HUES6 (cell line): ENCODE data around the gene CATSPERE.
"Not testable (repeated sequence)": the region's sequence is repeated elsewhere in the genome, so short reads cannot be mapped to it uniquely, and the experiment has no call there.

ENCODE experiments used
- H3K27ac ChIP-seq: 2 replicates; pipeline ENCODE4 v1.7.0; 2013; ENCODE audit warnings: low read depth, mild to moderate bottlenecking, low read length, inconsistent platforms
- H3K27me3 ChIP-seq: 2 replicates; pipeline ENCODE4 v1.6.1; 2013; ENCODE audit warnings: low read length; ENCODE audit not compliant: control insufficient read depth, insufficient read depth
- H3K36me3 ChIP-seq: 2 replicates; pipeline ENCODE4 v1.6.1; 2013; ENCODE audit warnings: low read length; ENCODE audit not compliant: control insufficient read depth, insufficient read depth
- H3K4me1 ChIP-seq: 2 replicates; pipeline ENCODE4 v1.6.1; 2013; ENCODE audit warnings: low read length; ENCODE audit not compliant: control insufficient read depth, insufficient read depth
- H3K4me3 ChIP-seq: 2 replicates; pipeline ENCODE4 v1.5.1; 2013; ENCODE audit warnings: low read depth, low read length
- H3K9ac ChIP-seq: one replicate; pipeline ENCODE4 v1.6.1; 2013; ENCODE audit warnings: mild to moderate bottlenecking, low read length
- H3K9me3 ChIP-seq: 2 replicates; pipeline ENCODE4 v1.6.1; 2013; ENCODE audit warnings: low read depth, low read length; ENCODE audit not compliant: control insufficient read depth, insufficient read depth

The CATSPERE gene

DNA sequence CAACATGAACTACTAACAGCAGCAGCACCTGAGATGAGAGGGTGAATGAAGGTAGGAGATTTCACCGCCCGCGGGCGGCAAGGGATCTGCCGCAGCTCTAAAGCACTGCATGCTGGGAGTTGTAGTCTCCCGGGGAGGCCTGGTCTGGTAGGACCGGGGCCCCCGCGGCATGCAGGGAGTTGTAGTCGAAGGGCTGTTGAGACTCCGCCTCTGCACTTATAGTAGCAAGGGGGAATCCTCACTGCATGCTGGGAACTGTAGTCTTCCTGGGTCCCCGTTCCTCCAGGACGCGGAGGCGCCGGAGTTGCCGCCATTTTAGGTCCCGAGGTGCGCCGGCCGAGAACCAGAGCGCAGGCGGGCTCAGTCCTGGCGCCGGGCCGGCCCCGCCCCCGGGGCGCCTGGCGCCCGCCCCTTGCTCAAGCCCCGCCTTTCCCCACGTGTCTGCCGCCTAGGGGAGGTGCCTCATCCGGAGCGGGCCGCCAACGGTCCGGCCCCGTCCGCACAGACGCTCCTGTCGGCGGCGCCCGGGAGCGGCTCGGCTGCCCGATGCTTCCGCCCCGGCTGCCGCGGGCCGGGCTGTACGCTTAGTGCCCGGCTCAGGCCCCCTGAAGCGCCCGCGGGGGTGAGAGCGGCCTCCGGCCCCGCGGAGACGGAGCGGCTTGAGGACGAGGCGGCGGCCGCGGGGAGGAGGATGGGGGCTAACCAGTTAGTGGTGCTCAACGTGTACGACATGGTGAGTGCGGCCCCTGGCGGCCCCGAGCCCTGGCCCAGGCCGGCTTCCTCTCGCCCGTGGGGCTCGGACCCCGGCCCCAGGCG, 191.8 kb downstream of the CATSPERE start, which contains the start of gene DESI2:
Gene DESI2, plus strand, starts transcription at position 504 of the 816 bp plus-strand sequence. Its CDS starts 188 bp downstream, at position 692.
- peaks cover 14% of the 10 kb centered on the region for H3K36me3 ChIP-seq
- H3K27ac ChIP-seq, result peak within 1 kb of the TSS; percentile 85
- H3K4me1 ChIP-seq, result peaks cover 23% of the 10 kb centered on the region
- no peaks in the 10 kb centered on the region for H3K27me3 ChIP-seq
- peak within 1 kb of the TSS; percentile 84 for H3K9ac ChIP-seq
- peak within 1 kb of the TSS; percentile 79 for H3K4me3 ChIP-seq
- no peaks in the 10 kb centered on the region for H3K9me3 ChIP-seq

DNA sequence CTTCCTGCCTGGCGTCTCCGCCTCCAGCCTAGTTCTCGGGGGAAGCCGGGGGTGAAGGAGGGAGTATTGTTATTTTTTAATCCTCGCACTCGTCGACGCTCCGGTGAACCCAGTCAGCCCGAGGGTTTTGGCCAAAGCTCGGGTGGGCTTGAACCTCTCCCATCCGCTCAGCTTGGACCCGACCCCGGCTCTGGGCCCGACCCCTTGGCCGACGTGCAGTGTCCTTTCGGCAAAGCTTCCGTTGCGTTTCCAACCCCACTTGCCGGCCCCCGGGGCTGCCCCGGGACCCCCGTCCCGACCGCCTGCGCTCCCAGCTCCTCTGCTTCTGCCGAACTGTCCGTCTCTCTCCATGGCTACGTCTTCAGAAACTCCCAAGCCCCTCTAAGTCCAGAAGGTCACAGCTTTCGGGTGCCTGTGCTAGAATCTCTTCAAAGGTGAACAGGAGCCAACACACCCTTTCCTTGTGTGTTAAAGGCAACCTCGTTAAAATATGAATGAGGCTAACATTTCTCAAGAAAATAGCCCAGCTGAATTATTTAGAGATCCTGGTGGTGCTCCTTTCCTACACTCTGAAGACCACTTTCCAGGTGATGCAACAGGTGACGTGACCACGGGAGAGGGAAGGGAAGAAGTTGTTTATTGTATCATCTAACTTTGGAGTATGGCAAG, 192.5 kb downstream of the CATSPERE start:
- H3K36me3 ChIP-seq, result peaks cover 19% of the 10 kb centered on the region
- peak overlapping the region; percentile 84 for H3K9ac ChIP-seq
- peak overlapping the region; percentile 79 for H3K4me3 ChIP-seq
- H3K4me1 ChIP-seq, result peaks cover 23% of the 10 kb centered on the region
- H3K27me3 ChIP-seq, result no peaks in the 10 kb centered on the region
- peak overlapping the region; percentile 85 for H3K27ac ChIP-seq
- no peaks in the 10 kb centered on the region for H3K9me3 ChIP-seq

DNA sequence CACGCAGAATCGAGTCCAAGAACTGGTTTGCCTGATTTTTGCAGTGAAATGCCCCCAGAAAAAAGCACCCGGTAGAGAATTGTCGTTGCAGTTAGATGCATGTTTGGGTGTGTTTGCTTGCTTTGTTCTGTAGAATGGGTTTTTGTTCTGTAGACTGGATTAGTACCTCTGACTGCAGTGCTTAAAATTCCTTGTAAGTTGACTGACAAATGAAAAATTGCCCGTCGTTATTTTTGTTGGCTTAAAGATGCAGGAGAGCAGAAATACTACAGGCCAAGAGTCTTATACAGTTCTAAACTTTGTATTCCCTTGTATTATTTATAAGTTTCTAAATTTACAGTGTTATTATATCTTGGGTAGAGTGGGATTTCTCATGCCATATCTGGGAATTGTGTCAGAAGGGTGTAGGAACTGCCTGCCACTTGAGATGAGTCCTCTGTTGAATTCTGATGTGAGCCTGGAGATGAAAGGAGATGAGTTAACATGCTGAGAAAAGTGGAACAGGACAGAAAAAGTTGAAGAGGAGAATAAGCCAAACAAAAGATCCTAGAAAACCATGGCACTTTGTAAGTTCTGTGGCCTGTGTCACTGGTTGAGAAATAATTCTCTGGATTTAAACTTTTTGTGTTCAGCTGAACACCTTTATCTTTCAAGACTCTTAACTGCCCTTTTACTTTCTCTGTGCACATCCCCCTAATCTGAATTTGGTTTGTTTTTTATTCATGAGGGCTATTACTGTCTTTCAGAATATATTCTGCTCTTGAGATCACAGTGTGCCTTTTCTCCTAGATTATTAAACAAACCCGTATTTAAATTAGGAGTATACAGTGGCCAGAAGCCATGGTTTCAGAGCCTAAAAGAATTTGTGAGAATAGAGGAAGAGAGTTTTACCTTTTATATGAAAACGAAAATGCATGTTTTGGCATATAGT, 193.3 kb downstream of the CATSPERE start:
- Histone ChIP-seq H3K27ac (no peak overlapping the region; the same call in 1 of the 2 replicates), H3K27me3 (no peaks in the 10 kb centered on the region), H3K9me3 (no peaks in the 10 kb centered on the region), H3K4me1 (peaks cover 23% of the 10 kb centered on the region), H3K9ac (peak overlapping the region; percentile 84), H3K36me3 (peaks cover 21% of the 10 kb centered on the region), H3K4me3 (peak overlapping the region; percentile 79)

DNA sequence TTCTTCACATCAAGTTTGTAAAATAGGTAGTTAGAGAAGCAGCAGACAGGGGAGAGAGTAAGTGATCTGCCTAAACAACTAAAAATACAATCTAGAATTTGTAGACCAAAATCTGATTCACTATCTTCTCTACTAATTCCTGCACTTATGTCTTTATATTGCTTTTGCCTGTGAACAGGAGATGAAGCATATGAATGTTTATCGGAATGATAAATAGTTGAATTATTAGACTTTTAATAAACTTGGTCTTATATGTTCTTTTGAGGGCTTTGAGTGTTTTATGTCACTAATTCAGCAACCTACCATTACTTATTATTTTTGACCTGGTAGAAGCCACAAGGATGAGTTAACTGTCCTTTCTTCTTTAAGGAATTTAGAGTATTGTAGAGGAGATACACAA, 194.1 kb downstream of the CATSPERE start:
- Histone ChIP-seq H3K4me1 (peaks cover 23% of the 10 kb centered on the region), H3K9ac (no peak overlapping the region), H3K4me3 (peak overlapping the region; percentile 79), H3K9me3 (no peaks in the 10 kb centered on the region), H3K27ac (no peak overlapping the region), H3K36me3 (peaks cover 28% of the 10 kb centered on the region), H3K27me3 (no peaks in the 10 kb centered on the region)

DNA sequence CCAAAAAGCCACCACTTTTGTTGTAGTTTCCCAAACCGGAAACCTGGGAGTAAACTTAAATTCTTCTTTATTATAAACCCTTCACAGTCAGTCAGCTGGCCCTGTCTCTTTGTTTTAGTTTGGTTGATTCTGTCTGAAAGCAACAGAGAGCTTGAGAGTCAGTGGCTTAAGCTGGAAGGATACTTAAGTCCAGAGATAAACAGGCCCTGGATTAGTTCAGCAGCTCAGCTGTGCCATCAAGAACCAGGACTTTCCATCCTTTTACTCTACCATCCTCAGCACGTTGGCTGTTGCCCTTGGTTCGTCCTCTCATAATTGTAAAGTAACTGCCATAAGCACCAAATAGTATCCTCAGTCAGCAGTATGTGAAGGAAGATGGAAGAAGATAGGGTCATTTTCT, 196.3 kb downstream of the CATSPERE start:
- peaks cover 3% of the 10 kb centered on the region; the same call in 1 of the 2 replicates for H3K9me3 ChIP-seq
- H3K27me3 ChIP-seq, result no peaks in the 10 kb centered on the region
- H3K9ac ChIP-seq, result no peak overlapping the region
- no peak overlapping the region for H3K27ac ChIP-seq
- peaks cover 11% of the 10 kb centered on the region for H3K4me1 ChIP-seq
- H3K36me3 ChIP-seq, result peaks cover 35% of the 10 kb centered on the region
- no peak overlapping the region for H3K4me3 ChIP-seq

DNA sequence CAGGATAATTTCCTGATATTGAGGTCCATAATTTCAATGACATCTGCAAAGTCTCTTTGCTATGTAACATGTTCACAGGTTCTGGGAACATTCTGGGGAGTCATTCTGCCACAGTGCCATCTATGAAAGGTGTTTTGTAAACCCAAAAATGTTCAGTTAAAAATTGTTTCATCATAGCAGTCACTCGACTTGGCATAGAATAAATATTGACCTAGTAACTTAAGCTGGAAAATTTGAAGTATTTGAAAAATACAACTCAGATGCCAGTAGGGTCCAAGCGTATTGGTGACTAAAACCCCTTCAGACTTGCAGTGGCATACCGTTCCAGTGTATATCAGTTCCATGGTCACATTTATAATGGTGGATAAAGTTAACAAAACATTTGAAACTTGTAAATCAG, 198.6 kb downstream of the CATSPERE start:
- H3K9ac ChIP-seq, result no peak overlapping the region
- H3K4me1 ChIP-seq, result peaks cover 10% of the 10 kb centered on the region
- H3K4me3 ChIP-seq, result no peak overlapping the region
- peaks cover 35% of the 10 kb centered on the region for H3K36me3 ChIP-seq
- H3K27ac ChIP-seq, result no peak overlapping the region
- H3K9me3 ChIP-seq, result peaks cover 3% of the 10 kb centered on the region; the same call in 1 of the 2 replicates
- no peaks in the 10 kb centered on the region for H3K27me3 ChIP-seq

DNA sequence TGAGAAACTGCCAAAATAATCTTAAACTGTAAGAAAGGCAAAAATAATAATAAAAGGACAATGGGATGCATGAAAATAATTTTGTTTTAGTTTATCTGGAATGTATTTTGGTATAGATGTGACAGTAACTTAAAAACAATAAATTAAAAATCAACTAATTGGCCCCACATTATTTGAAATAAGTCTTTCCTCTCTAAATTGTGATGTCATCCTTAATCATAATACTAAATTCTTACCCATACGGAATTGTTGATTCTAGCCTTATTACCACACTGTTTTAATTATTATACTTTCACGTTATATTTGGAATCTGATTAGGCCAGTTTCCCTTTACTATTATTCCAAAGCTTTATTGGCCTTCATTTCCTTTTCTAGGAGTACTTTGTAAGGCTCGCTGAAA, 199.5 kb downstream of the CATSPERE start:
- H3K36me3 ChIP-seq, result peaks cover 35% of the 10 kb centered on the region
- peaks cover 3% of the 10 kb centered on the region; the same call in 1 of the 2 replicates for H3K9me3 ChIP-seq
- no peak overlapping the region for H3K4me3 ChIP-seq
- peaks cover under 1% of the 10 kb centered on the region for H3K4me1 ChIP-seq
- no peak overlapping the region for H3K27ac ChIP-seq
- H3K27me3 ChIP-seq, result no peaks in the 10 kb centered on the region
- H3K9ac ChIP-seq, result no peak overlapping the region

DNA sequence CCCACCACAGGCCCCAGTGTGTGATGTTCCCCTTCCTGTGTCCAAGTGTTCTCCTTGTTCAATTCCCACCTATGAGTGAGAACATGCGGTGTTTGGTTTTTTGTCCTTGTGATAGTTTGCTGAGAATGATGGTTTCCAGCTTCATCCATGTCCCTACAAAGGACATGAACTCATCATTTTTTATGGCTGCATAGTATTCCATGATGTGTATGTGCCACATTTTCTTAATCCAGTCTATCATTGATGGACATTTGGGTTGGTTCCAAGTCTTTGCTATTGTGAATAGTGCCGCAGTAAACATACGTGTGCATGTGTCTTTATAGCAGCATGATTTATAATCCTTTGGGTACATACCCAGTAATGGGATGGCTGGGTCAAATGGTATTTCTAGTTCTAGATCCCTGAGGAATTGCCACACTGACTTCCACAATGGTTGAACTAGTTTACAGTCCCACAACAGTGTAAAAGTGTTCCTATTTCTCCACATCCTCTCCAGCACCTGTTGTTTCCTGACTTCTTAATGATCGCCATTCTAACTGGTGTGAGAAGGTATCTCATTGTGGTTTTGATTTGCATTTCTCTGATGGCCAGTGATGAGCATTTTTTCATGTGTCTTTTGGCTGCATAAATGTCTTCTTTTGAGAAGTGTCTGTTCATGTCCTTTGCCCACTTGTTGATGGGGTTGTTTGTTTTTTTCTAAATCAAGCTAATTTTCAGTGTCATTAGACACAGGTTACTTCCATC, 200.7 kb downstream of the CATSPERE start:
- not testable (repeated sequence) for H3K4me1 ChIP-seq, H3K27ac ChIP-seq, H3K9ac ChIP-seq, H3K4me3 ChIP-seq, H3K27me3 ChIP-seq, H3K9me3 ChIP-seq
- H3K36me3 ChIP-seq, result peaks cover 31% of the 10 kb centered on the region

DNA sequence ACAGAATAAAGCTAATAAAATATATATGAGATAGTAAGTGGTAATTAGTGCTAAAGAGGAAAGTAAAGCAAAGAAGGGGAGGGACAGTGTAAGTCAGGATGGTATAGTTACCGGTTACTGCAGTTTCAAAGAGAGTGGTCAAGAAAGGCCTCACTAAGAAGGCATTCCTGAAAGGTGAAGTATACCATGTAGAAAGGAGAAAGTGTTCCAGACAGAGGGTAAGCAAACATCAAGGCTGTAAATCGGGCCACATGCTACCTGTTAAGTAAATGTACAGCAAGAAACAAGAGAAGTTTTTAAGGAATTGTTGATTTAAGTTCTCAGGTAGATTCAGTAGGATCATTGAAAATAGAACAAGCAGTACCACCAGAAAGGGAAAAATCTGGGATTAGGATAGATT, 201.5 kb downstream of the CATSPERE start:
- Histone ChIP-seq H3K9me3 (peaks cover 3% of the 10 kb centered on the region; the same call in 1 of the 2 replicates), H3K4me3 (no peak overlapping the region), H3K9ac (no peak overlapping the region), H3K27me3 (no peaks in the 10 kb centered on the region), H3K4me1 (no peaks in the 10 kb centered on the region), H3K36me3 (peaks cover 23% of the 10 kb centered on the region), H3K27ac (peak overlapping the region; percentile 6; the same call in 1 of the 2 replicates)

DNA sequence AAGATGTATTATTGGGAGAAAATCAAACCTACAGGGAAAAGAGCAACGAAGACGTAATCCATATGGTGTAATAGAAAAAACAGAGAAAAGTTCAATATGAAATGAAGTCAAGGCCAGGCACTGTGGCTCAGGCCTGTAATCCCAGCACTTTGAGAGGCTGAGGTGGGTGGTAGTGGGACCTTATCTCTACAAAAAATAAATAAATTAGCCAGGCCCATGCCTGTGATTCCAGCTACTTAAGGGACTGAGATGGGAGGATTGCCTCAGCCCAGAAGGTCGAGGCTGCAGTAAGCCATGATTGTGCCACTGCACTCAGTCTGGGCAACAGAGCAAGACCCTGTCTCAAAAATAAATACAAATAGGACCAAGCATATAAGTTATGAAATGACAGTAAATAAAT, 203.3 kb downstream of the CATSPERE start:
- peaks cover 3% of the 10 kb centered on the region; the same call in 1 of the 2 replicates for H3K9me3 ChIP-seq
- H3K4me1 ChIP-seq, result no peaks in the 10 kb centered on the region
- H3K27ac ChIP-seq, result no peak overlapping the region
- no peak overlapping the region for H3K4me3 ChIP-seq
- no peak overlapping the region for H3K9ac ChIP-seq
- no peaks in the 10 kb centered on the region for H3K27me3 ChIP-seq
- H3K36me3 ChIP-seq, result peaks cover 14% of the 10 kb centered on the region
